Measurements from ENCODE around the gene CCL20.

The CCL20 gene

GRCh38 chr2:227853765-227854271, 40.2 kb downstream of the CCL20 start:
- H3K4me2 ChIP-seq (ENCODE audit: low read length): no peak overlapping the region
- H2AK5ac ChIP-seq (ENCODE audit: low read length): no peak overlapping the region
- H3K4me1 ChIP-seq (ENCODE audit: control insufficient read depth in 1 of 2, insufficient read depth in 2 of 2, low read length in 2 of 2): peaks cover 0 to 2% of the 10 kb centered on the region in 2 experiments
- H3K79me1 ChIP-seq (ENCODE audit: low read length): no peaks in the 10 kb centered on the region
- no peak overlapping the region for H3K4me3 ChIP-seq (ENCODE audit: low read depth, low read length)
- H2BK12ac ChIP-seq (ENCODE audit: low read length): no peak overlapping the region
- peak overlapping the region; percentile 7 for H3K9ac ChIP-seq (ENCODE audit: low read length)
- no peak overlapping the region for H2AFZ ChIP-seq (ENCODE audit: insufficient read depth, low read length, poor library complexity)
- H3K23ac ChIP-seq (ENCODE audit: low read length): no peak overlapping the region
- no peaks in the 10 kb centered on the region for H3K79me2 ChIP-seq (ENCODE audit: control insufficient read depth, insufficient read depth, low read length, poor library complexity)
- no CpG with 5 or more reads among the region's 6 CpGs for WGBS (ENCODE audit: extremely low coverage, insufficient coverage, insufficient read length)
- H3K14ac ChIP-seq (ENCODE audit: low read length): no peak overlapping the region
- DNase-seq: no peak
- no peaks in the 10 kb centered on the region for H3K27me3 ChIP-seq (ENCODE audit: insufficient read depth, low read length)
- H2BK5ac ChIP-seq (ENCODE audit: low read depth, low read length, poor library complexity): no peak overlapping the region
- H3K18ac ChIP-seq (ENCODE audit: low read length): no peak overlapping the region
- H4K12ac ChIP-seq (ENCODE audit: low read depth, low read length): no peak overlapping the region
- no peak overlapping the region for H2BK120ac ChIP-seq (ENCODE audit: insufficient read depth, low read length, poor library complexity)
- H3K27ac ChIP-seq (ENCODE audit: low read depth, low read length): no peak overlapping the region
- no peak overlapping the region for H4K91ac ChIP-seq (ENCODE audit: low read depth, low read length)
- no peak overlapping the region for H4K8ac ChIP-seq (ENCODE audit: low read depth, low read length)
- H3K9me3 ChIP-seq (ENCODE audit: insufficient read depth, low read depth, low read length): no peaks in the 10 kb centered on the region
- no peak overlapping the region for H3K4ac ChIP-seq (ENCODE audit: low read depth, low read length)
- no peaks in the 10 kb centered on the region for H3K36me3 ChIP-seq (ENCODE audit: control insufficient read depth in 1 of 2, insufficient read depth in 2 of 2, low read length in 2 of 2)

- no peak overlapping the region for H3K18ac ChIP-seq (ENCODE audit: low read length)
- no peak overlapping the region for H2BK12ac ChIP-seq (ENCODE audit: low read length)
- H4K12ac ChIP-seq (ENCODE audit: low read depth, low read length): no peak overlapping the region
- H2AFZ ChIP-seq (ENCODE audit: insufficient read depth, low read length, poor library complexity): no peak overlapping the region
- no peak overlapping the region for H3K14ac ChIP-seq (ENCODE audit: low read length)
- no peak overlapping the region for H3K27ac ChIP-seq (ENCODE audit: low read depth, low read length)
- H2BK5ac ChIP-seq (ENCODE audit: low read depth, low read length, poor library complexity): no peak overlapping the region
- no peaks in the 10 kb centered on the region for H3K79me2 ChIP-seq (ENCODE audit: control insufficient read depth, insufficient read depth, low read length, poor library complexity)
- DNase-seq: no peak
- no peak overlapping the region for H2AK5ac ChIP-seq (ENCODE audit: low read length)
- no peaks in the 10 kb centered on the region for H3K27me3 ChIP-seq (ENCODE audit: insufficient read depth, low read length)
- no peaks in the 10 kb centered on the region for H3K4me1 ChIP-seq (ENCODE audit: control insufficient read depth in 1 of 2, insufficient read depth in 2 of 2, low read length in 2 of 2)
- no peak overlapping the region for H3K9ac ChIP-seq (ENCODE audit: low read length)
- H3K9me3 ChIP-seq (ENCODE audit: insufficient read depth, low read depth, low read length): no peaks in the 10 kb centered on the region
- no peaks in the 10 kb centered on the region for H3K79me1 ChIP-seq (ENCODE audit: low read length)
- no peak overlapping the region for H4K8ac ChIP-seq (ENCODE audit: low read depth, low read length)
- H3K4me2 ChIP-seq (ENCODE audit: low read length): no peak overlapping the region
- no peak overlapping the region for H3K23ac ChIP-seq (ENCODE audit: low read length)
- H3K36me3 ChIP-seq (ENCODE audit: control insufficient read depth in 1 of 2, insufficient read depth in 2 of 2, low read length in 2 of 2): no peaks in the 10 kb centered on the region
- no CpG with 5 or more reads among the region's 3 CpGs for WGBS (ENCODE audit: extremely low coverage, insufficient coverage, insufficient read length)
- no peak overlapping the region for H4K91ac ChIP-seq (ENCODE audit: low read depth, low read length)
- H2BK120ac ChIP-seq (ENCODE audit: insufficient read depth, low read length, poor library complexity): no peak overlapping the region
- H3K4me3 ChIP-seq (ENCODE audit: low read depth, low read length): no peak overlapping the region
- no peak overlapping the region for H3K4ac ChIP-seq (ENCODE audit: low read depth, low read length)
Observed at GRCh38 chr2:227855440-227855839, 41.8 kb downstream of the CCL20 start.

GRCh38 chr2:227856697-227857096, 43.1 kb downstream of the CCL20 start:
- no CpG with 5 or more reads among the region's 2 CpGs for WGBS (ENCODE audit: extremely low coverage, insufficient coverage, insufficient read length)

GRCh38 chr2:227860221-227860641, 46.6 kb downstream of the CCL20 start:
- H3K27ac ChIP-seq (ENCODE audit: low read depth, low read length): no peak overlapping the region
- no peak for DNase-seq
- H3K4me1 ChIP-seq (ENCODE audit: control insufficient read depth in 1 of 2, insufficient read depth in 2 of 2, low read length in 2 of 2): peaks cover 10 to 11% of the 10 kb centered on the region in 2 experiments
- no peak overlapping the region for H3K4ac ChIP-seq (ENCODE audit: low read depth, low read length)
- no peak overlapping the region for H3K14ac ChIP-seq (ENCODE audit: low read length)
- H3K18ac ChIP-seq (ENCODE audit: low read length): no peak overlapping the region
- H3K36me3 ChIP-seq (ENCODE audit: control insufficient read depth in 1 of 2, insufficient read depth in 2 of 2, low read length in 2 of 2): no peaks in the 10 kb centered on the region
- H4K12ac ChIP-seq (ENCODE audit: low read depth, low read length): no peak overlapping the region
- no peak overlapping the region for H2AK5ac ChIP-seq (ENCODE audit: low read length)
- H2BK5ac ChIP-seq (ENCODE audit: low read depth, low read length, poor library complexity): no peak overlapping the region
- H3K27me3 ChIP-seq (ENCODE audit: insufficient read depth, low read length): no peaks in the 10 kb centered on the region
- no peak overlapping the region for H3K9ac ChIP-seq (ENCODE audit: low read length)
- H2BK12ac ChIP-seq (ENCODE audit: low read length): no peak overlapping the region
- H2BK120ac ChIP-seq (ENCODE audit: insufficient read depth, low read length, poor library complexity): no peak overlapping the region
- no CpG with 5 or more reads among the region's 6 CpGs for WGBS (ENCODE audit: extremely low coverage, insufficient coverage, insufficient read length)
- no peaks in the 10 kb centered on the region for H3K9me3 ChIP-seq (ENCODE audit: insufficient read depth, low read depth, low read length)
- peak overlapping the region; percentile 30 for H3K4me3 ChIP-seq (ENCODE audit: low read depth, low read length)
- H4K8ac ChIP-seq (ENCODE audit: low read depth, low read length): no peak overlapping the region
- no peak overlapping the region for H4K91ac ChIP-seq (ENCODE audit: low read depth, low read length)
- H2AFZ ChIP-seq (ENCODE audit: insufficient read depth, low read length, poor library complexity): no peak overlapping the region
- no peaks in the 10 kb centered on the region for H3K79me2 ChIP-seq (ENCODE audit: control insufficient read depth, insufficient read depth, low read length, poor library complexity)
- peaks cover 5% of the 10 kb centered on the region for H3K79me1 ChIP-seq (ENCODE audit: low read length)
- H3K4me2 ChIP-seq (ENCODE audit: low read length): no peak overlapping the region
- no peak overlapping the region for H3K23ac ChIP-seq (ENCODE audit: low read length)

More at GRCh38 chr2:227856697-227857096, 43.1 kb downstream of the CCL20 start:
- Histone ChIP-seq H2BK120ac (ENCODE audit: insufficient read depth, low read length, poor library complexity) (no peak overlapping the region), H3K14ac (ENCODE audit: low read length) (no peak overlapping the region), H3K36me3 (ENCODE audit: control insufficient read depth in 1 of 2, insufficient read depth in 2 of 2, low read length in 2 of 2) (no peaks in the 10 kb centered on the region), H3K4me1 (ENCODE audit: control insufficient read depth in 1 of 2, insufficient read depth in 2 of 2, low read length in 2 of 2) (no peaks in the 10 kb centered on the region), H2AFZ (ENCODE audit: insufficient read depth, low read length, poor library complexity) (no peak overlapping the region), H2BK5ac (ENCODE audit: low read depth, low read length, poor library complexity) (no peak overlapping the region), H3K27ac (ENCODE audit: low read depth, low read length) (no peak overlapping the region), H3K27me3 (ENCODE audit: insufficient read depth, low read length) (no peaks in the 10 kb centered on the region), H4K8ac (ENCODE audit: low read depth, low read length) (no peak overlapping the region), H2BK12ac (ENCODE audit: low read length) (no peak overlapping the region), H3K23ac (ENCODE audit: low read length) (no peak overlapping the region), H3K4me3 (ENCODE audit: low read depth, low read length) (no peak overlapping the region), H3K79me2 (ENCODE audit: control insufficient read depth, insufficient read depth, low read length, poor library complexity) (no peaks in the 10 kb centered on the region), H3K9ac (ENCODE audit: low read length) (no peak overlapping the region), H2AK5ac (ENCODE audit: low read length) (no peak overlapping the region), H3K4me2 (ENCODE audit: low read length) (no peak overlapping the region), H3K4ac (ENCODE audit: low read depth, low read length) (no peak overlapping the region), H3K79me1 (ENCODE audit: low read length) (no peaks in the 10 kb centered on the region), H4K12ac (ENCODE audit: low read depth, low read length) (no peak overlapping the region), H3K18ac (ENCODE audit: low read length) (no peak overlapping the region), H4K91ac (ENCODE audit: low read depth, low read length) (no peak overlapping the region), H3K9me3 (ENCODE audit: insufficient read depth, low read depth, low read length) (no peaks in the 10 kb centered on the region)
- DNase-seq: no peak

Measured in trophoblast cell (in vitro differentiated cells and primary cell).